Panc1 (cell line): Measurements from ENCODE around the gene CEP104. TPM values are rescaled to one million over a fixed set of nuclear protein-coding genes. Genes with fewer than 3 reads are reported as not detected.

Source experiments
- ATAC-seq: fragments of 200-7000 bp; cut with Tn5 transposase; 2 replicates; pipeline ENCODE4 v1.9.1; 2020; ENCODE audit warnings: mild to moderate bottlenecking, moderate library complexity
- BruUV-seq: library from RNA; stranded (reverse); fragments of 400-500 nt; replicated peaks from 2 replicates; lab custom pipeline; 2021; lab: Mats Ljungman, UMichigan
- CTCF ChIA-PET: fragments of 300-600 bp; sonication (Branson Sonifier 250); formaldehyde crosslinking; loops from one replicate; lab custom pipeline; 2022; ENCODE audit warnings: antibody characterized with exemption; lab: Charles Lee
- POLR2A ChIA-PET: fragments of 300-600 bp; sonication (Branson Sonifier 250); formaldehyde crosslinking; loops from one replicate; lab custom pipeline; 2022; ENCODE audit warnings: antibody characterized with exemption; lab: Charles Lee
- DNase-seq: peaks from one replicate; pipeline ENCODE4 v3.0.0-alpha.2; 2010; ENCODE audit warnings: low read depth, low spot score
- H3K27ac ChIP-seq: 2 replicates; pipeline ENCODE4 v1.5.1; 2011; ENCODE audit warnings: mild to moderate bottlenecking, low read length, inconsistent platforms
- H3K27me3 ChIP-seq: fragments of 200-500 bp; sonication (Bioruptor generic); 2 replicates; pipeline ENCODE4 v1.6.0; 2014; ENCODE audit warnings: low read length, inconsistent platforms; ENCODE audit not compliant: control insufficient read depth, insufficient read depth
- H3K36me3 ChIP-seq: fragments of 200-500 bp; sonication (Bioruptor generic); 2 replicates; pipeline ENCODE4 v1.5.1; 2014; ENCODE audit warnings: inconsistent platforms, mild to moderate bottlenecking, low read length, moderate library complexity; ENCODE audit not compliant: control insufficient read depth, insufficient read depth
- H3K4me1 ChIP-seq: 2 replicates; pipeline ENCODE4 v1.5.1; 2011; ENCODE audit warnings: inconsistent platforms, mild to moderate bottlenecking, low read length, moderate library complexity; ENCODE audit not compliant: control insufficient read depth, insufficient read depth
- H3K4me3 ChIP-seq, 2 experiments: 2 replicates each; pipeline ENCODE4 v1.5.1; 2011 to 2012; ENCODE audit warnings: low read depth in 2 of 2, low read length in 2 of 2, mild to moderate bottlenecking in 2 of 2, inconsistent platforms in 1 of 2, moderate library complexity in 1 of 2
- H3K9me3 ChIP-seq: fragments of 200-500 bp; sonication (Bioruptor generic); 2 replicates; pipeline ENCODE4 v1.5.1; 2014; ENCODE audit warnings: low read depth, mild to moderate bottlenecking, inconsistent platforms, low read length, moderate library complexity; ENCODE audit not compliant: control insufficient read depth, insufficient read depth
- CTCF ChIP-seq: fragments of 450-650 bp; IDR thresholded peaks from 2 replicates; pipeline ENCODE4 v1.5.1; 2017; ENCODE audit warnings: mild to moderate bottlenecking
- POLR2AphosphoS5 ChIP-seq: IDR thresholded peaks from 2 replicates; pipeline ENCODE4 v1.6.1; 2012; ENCODE audit warnings: mild to moderate bottlenecking, low read depth, low read length, moderate library complexity
- REST ChIP-seq, 2 experiments: IDR thresholded peaks; 2 replicates each; pipeline ENCODE4 v1.6.1; 2011 to 2012; ENCODE audit warnings: low read depth in 2 of 2, control low read depth in 1 of 2, low read length in 1 of 2, mild to moderate bottlenecking in 1 of 2, moderate library complexity in 1 of 2; ENCODE audit not compliant: insufficient read depth in 1 of 2
- SIN3A ChIP-seq: IDR thresholded peaks from 2 replicates; pipeline ENCODE4 v1.6.1; 2012; ENCODE audit warnings: low read depth, mild to moderate bottlenecking, low read length, moderate library complexity, borderline replicate concordance; ENCODE audit not compliant: insufficient read depth
- TCF7L2 ChIP-seq: IDR thresholded peaks from 2 replicates; pipeline ENCODE4 v1.6.1; 2011; ENCODE audit warnings: mild to moderate bottlenecking, low read depth, low read length, inconsistent platforms
- in situ Hi-C: cut with HindIII; loops from 2 replicates; pipeline ENCODE4 v1.10.0; 2016; ENCODE audit warnings: low sequenced_read_pairs, low pct_unique_long_range_greater_than_20kb
- intact Hi-C: fragments of 100-400 bp; cut with micrococcal nuclease; formaldehyde crosslinking; loops from one replicate; pipeline ENCODE4 v1.10.0; 2022; ENCODE audit not compliant: unreplicated experiment
- total RNA-seq: library from RNA; stranded (reverse); gene quantifications from one replicate; pipeline ENCODE4 v1.2.1, GENCODE V29; 2021; ENCODE audit not compliant: unreplicated experiment

The CEP104 gene
- total RNA-seq, 1 experiment from 2014 or later = 52.0 TPM

- in situ Hi-C loops (no loop called here), intact Hi-C loops (no loop called here)
- CTCF ChIA-PET = no interaction called here
- no peak for ATAC-seq
- Histone ChIP-seq H3K27ac (no peak overlapping the region), H3K9me3 (no peaks in the 10 kb centered on the region), H3K27me3 (no peaks in the 10 kb centered on the region), H3K4me3 (no peak overlapping the region), H3K4me1 (0 out of 2 replicates have a peak, but pooled peaks cover 4% of the 10 kb centered on the region), H3K36me3 (no peaks in the 10 kb centered on the region)
- POLR2A ChIA-PET = no interaction called here
- TF ChIP-seq POLR2AphosphoS5 (no peak), CTCF (no peak), REST (IDR thresholded peaks at IDR 0.05; ENCODE audit: insufficient read depth in 1 of 2, low read depth in 2 of 2, low read length in 1 of 2) (no peak), SIN3A (no peak), TCF7L2 (no peak)
- DNase-seq = no peak
- BruUV-seq = no TSS peak
These were observed 42.0 kb downstream of the CEP104 start for GRCh38 chr1:3814771-3815561.

GRCh38 chr1:3814065-3814464, 42.9 kb downstream of the CEP104 start:
- ChIA-PET POLR2A (no interaction called here), CTCF (no interaction called here)
- DNase-seq (no peak), ATAC-seq (no peak)
- Histone ChIP-seq H3K4me1 (0 out of 2 replicates have a peak, but pooled peaks cover 4% of the 10 kb centered on the region), H3K4me3 (no peak overlapping the region), H3K27ac (no peak overlapping the region), H3K9me3 (no peaks in the 10 kb centered on the region), H3K36me3 (no peaks in the 10 kb centered on the region), H3K27me3 (no peaks in the 10 kb centered on the region)
- intact Hi-C loops (no loop called here), in situ Hi-C loops (no loop called here)
- BruUV-seq = TSS peak; percentile 88
- no peak for TF ChIP-seq POLR2AphosphoS5
- no peak for TF ChIP-seq CTCF
